Body of pancreas (tissue), 4 donors: Measurements from ENCODE around the gene IL6R. TPM values are rescaled to one million over a fixed set of nuclear protein-coding genes. Genes with fewer than 3 reads are reported as not detected.

Source experiments
- ATAC-seq: fragments of 150-250 bp; one replicate; pipeline ENCODE4 v1.9.1; 2016
- DNase-seq, 4 donors: peaks; one replicate each; pipeline ENCODE4 v3.0.0-alpha.2; 2019
- H3K27ac ChIP-seq, 4 donors: fragments of 200-600 bp; sonication (generic); 1 replicate in 3 of 4; 2 replicates in 1 of 4; pipeline versions ENCODE4 v1.5.1 to v1.6.1; 2016 to 2019; ENCODE audit warnings: mild to moderate bottlenecking in 1 of 4, mixed read lengths in 1 of 4, moderate library complexity in 1 of 4
- H3K27me3 ChIP-seq, 2 donors: fragments of 200-600 bp; sonication (generic); one replicate each; pipeline ENCODE4 v1.6.0; 2016; ENCODE audit warnings: mild to moderate bottlenecking in 1 of 2
- H3K36me3 ChIP-seq, 2 donors: fragments of 200-600 bp; sonication (generic); replicated peaks in 1 of 2; 2 replicates each; pipeline ENCODE4 v1.5.1; 2016; ENCODE audit warnings: low read depth in 2 of 2; ENCODE audit not compliant: insufficient read depth in 1 of 2
- H3K4me1 ChIP-seq: fragments of 200-600 bp; sonication (generic); one replicate; pipeline ENCODE4 v1.6.0; 2016
- H3K4me3 ChIP-seq, 2 donors: fragments of 200-600 bp; sonication (generic); 1 replicate in 1 of 2; 2 replicates in 1 of 2; pipeline ENCODE4 v1.5.1; 2016 to 2019
- H3K9me3 ChIP-seq, 3 donors: fragments of 200-600 bp; sonication (generic); 1 replicate in 2 of 3; 2 replicates in 1 of 3; pipeline ENCODE4 v1.5.1; 2016
- CTCF ChIP-seq, 7 experiments: fragments of 450-650 bp in 4 of 7; fragments of 200-600 bp in 3 of 7; sonication (generic) in 3 of 7; IDR thresholded peaks; one replicate each; pipeline ENCODE4 v1.5.1; 2016 to 2019; ENCODE audit warnings: antibody characterized with exemption in 7 of 7
- POLR2A ChIP-seq, 3 donors: fragments of 450-650 bp; IDR thresholded peaks; one replicate each; pipeline ENCODE4 v1.6.1; 2016; ENCODE audit warnings: antibody characterized with exemption in 3 of 3, mild to moderate bottlenecking in 2 of 3
- WGBS, 2 donors: methylation state at CpG; one replicate each; pipeline ENCODE4 v1.1.5; 2017; 5-methylcytosine and 5-hydroxymethylcytosine counted together
- intact Hi-C: fragments of 100-400 bp; cut with DNase I; formaldehyde crosslinking; loops from one replicate; pipeline ENCODE4 v1.15.1; 2023
- total RNA-seq, 2 donors: library from RNA; depleted of rRNA; stranded (reverse); fragments of >200 nt; gene quantifications; one replicate each; pipeline ENCODE4 v1.1.0, GENCODE V29; 2016

The IL6R gene
- total RNA-seq, 2 donors from 2014 or later, result 5.9 to 13.5 TPM

GRCh38 chr1:154463512-154463990 is 58.4 kb downstream of the IL6R start:
- intact Hi-C loops, result no loop called here

GRCh38 chr1:154465621-154466195 is 60.6 kb downstream of the IL6R start:
- no peak for TF ChIP-seq CTCF (IDR thresholded peaks at IDR 0.05)
- TF ChIP-seq POLR2A (IDR thresholded peaks at IDR 0.05), result no peak

More at GRCh38 chr1:154463512-154463990, 58.4 kb downstream of the IL6R start:
- no peak overlapping the region for H3K4me3 ChIP-seq
- H3K9me3 ChIP-seq, result no peaks in the 10 kb centered on the region
- ATAC-seq, result no peak
- no peaks in the 10 kb centered on the region for H3K27me3 ChIP-seq
- WGBS, 2 donors, result 52 to 64% methylated on average over 4 of the region's 4 CpGs
- H3K36me3 ChIP-seq, result no peaks in the 10 kb centered on the region
- DNase-seq, result no peak
- TF ChIP-seq POLR2A (IDR thresholded peaks at IDR 0.05) (no peak), CTCF (IDR thresholded peaks at IDR 0.05) (no peak)
- peaks cover 3% of the 10 kb centered on the region for H3K4me1 ChIP-seq
- peak overlapping the region in 1 of 4 donors; percentile 20 for H3K27ac ChIP-seq

GRCh38 chr1:154466206-154466605 is 61.1 kb downstream of the IL6R start:
- TF ChIP-seq POLR2A (IDR thresholded peaks at IDR 0.05) (no peak), CTCF (IDR thresholded peaks at IDR 0.05) (no peak)
- H3K4me1 ChIP-seq, result peaks cover 7% of the 10 kb centered on the region
- DNase-seq (no peak), ATAC-seq (no peak)
- no peaks in the 10 kb centered on the region for H3K9me3 ChIP-seq
- H3K36me3 ChIP-seq, result no peaks in the 10 kb centered on the region
- 64 to 67% methylated on average over 3 of the region's 3 CpGs for WGBS, 2 donors
- no peak overlapping the region for H3K27ac ChIP-seq
- no peaks in the 10 kb centered on the region for H3K27me3 ChIP-seq
- H3K4me3 ChIP-seq, result no peak overlapping the region
- intact Hi-C loops, result no loop called here

More at GRCh38 chr1:154465621-154466195, 60.6 kb downstream of the IL6R start:
- ATAC-seq (no peak), DNase-seq (no peak)
- H3K4me3 ChIP-seq, result no peak overlapping the region
- H3K36me3 ChIP-seq, result no peaks in the 10 kb centered on the region
- intact Hi-C loops, result no loop called here
- 69 to 77% methylated on average over 8 of the region's 8 CpGs for WGBS, 2 donors
- H3K27ac ChIP-seq, result no peak overlapping the region
- no peaks in the 10 kb centered on the region for H3K27me3 ChIP-seq
- H3K9me3 ChIP-seq, result no peaks in the 10 kb centered on the region
- peaks cover 7% of the 10 kb centered on the region for H3K4me1 ChIP-seq

GRCh38 chr1:154466921-154467417 is 61.8 kb downstream of the IL6R start:
- no peaks in the 10 kb centered on the region for H3K36me3 ChIP-seq
- no peaks in the 10 kb centered on the region for H3K9me3 ChIP-seq
- intact Hi-C loops, result no loop called here
- peaks cover 7% of the 10 kb centered on the region for H3K4me1 ChIP-seq
- no peaks in the 10 kb centered on the region for H3K27me3 ChIP-seq
- no peak overlapping the region for H3K27ac ChIP-seq
- no peak overlapping the region for H3K4me3 ChIP-seq
- ATAC-seq, result no peak
- 47 to 58% methylated on average over 8 of the region's 8 CpGs for WGBS, 2 donors
- DNase-seq, result no peak
- TF ChIP-seq POLR2A (IDR thresholded peaks at IDR 0.05), result no peak
- peak in 3 of 7 experiments; percentile 6 to 30 (median 13) for TF ChIP-seq CTCF (IDR thresholded peaks at IDR 0.05)
